ENCODE results near the gene ZNF608.

The ZNF608 gene

DNA sequence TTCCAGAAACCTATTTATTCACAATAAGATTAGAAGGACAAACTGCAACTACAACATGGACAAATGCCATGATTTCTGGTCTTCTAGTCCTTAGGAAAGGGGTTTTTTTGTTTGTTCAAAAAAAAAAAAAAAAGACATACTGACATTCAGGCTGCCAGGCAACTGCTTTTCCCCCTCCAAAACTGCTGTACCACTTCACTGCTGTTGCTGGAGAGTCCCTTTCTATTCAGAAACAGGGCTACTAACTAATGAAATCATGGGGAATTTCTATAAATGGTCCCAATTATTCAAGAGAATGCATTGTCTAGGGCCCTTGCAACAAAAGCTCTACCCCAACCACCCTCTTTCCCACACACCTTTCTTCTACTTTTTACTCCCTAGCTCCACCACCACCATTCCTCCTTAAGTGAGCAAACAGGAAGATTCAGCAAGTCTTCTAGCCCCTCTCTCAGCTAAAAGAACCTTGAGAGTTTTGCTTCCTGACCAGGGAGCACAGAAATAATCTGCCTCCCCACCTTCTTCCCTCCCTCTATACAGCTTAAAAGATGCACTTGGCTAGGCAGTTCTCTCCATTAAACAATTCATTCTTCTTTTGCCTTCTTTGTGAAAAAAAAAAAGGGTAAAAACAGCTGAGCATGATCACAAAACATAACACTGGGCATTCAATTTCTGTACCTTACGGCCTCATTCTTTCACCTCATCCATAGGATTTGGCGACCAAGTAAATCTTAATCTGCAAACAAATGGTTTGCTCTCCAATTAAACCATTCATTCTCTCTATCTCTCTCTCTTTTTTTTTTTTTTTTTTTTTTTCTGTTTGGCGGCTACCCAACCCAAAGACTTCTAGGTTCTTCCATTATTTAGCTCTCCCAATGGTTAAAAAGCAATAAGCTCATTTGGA lies 13.8 kb downstream of the ZNF608 start:
- Mint-ChIP-seq H3K4me3 (no peak overlapping the region), H3K27ac (no peak overlapping the region), H3K36me3 (peaks cover 3% of the 10 kb centered on the region), H3K27me3 (peaks cover 18% of the 10 kb centered on the region), H3K4me1 (no peaks in the 10 kb centered on the region), H3K9me3 (peaks cover 16% of the 10 kb centered on the region)

- peaks cover 11% of the 10 kb centered on the region for H3K27me3 Mint-ChIP-seq
- no peaks in the 10 kb centered on the region for H3K4me1 Mint-ChIP-seq
- no peak overlapping the region for H3K27ac Mint-ChIP-seq
Measured at GRCh38 chr5:124730381-124730780, 16.1 kb downstream of the ZNF608 start.

DNA sequence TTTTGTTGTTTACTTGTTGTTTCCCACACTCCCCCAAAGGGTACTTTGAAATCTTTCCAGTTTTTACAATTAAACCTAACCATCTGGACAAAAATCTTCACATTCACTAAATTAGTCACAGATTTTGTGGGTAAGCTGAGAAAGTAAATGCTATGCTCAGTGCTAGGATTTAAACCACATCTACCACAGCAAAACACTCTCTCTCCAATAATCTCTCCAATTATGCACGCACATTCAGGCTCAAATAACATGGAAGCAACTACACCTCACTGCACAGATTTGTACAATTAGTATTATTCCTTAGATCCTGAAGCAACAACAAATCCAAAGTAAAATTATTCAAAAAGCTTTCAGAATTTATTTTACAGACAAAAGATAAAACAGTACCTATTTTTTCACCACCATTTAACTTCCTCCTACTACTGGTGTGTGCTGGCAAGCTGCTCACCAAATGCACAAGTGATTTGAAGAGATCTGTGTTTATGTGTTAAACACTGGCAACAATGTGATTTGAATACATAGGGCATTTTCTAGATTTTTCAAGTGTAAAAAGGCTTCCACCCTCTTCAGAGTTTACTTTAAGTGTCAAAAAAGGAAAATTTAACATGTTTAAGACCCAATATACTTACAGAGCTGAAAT lies 16.6 kb downstream of the ZNF608 start:
- Mint-ChIP-seq H3K27me3 (peaks cover 10% of the 10 kb centered on the region), H3K4me1 (no peaks in the 10 kb centered on the region), H3K36me3 (peaks cover 3% of the 10 kb centered on the region), H3K27ac (no peak overlapping the region), H3K4me3 (no peak overlapping the region), H3K9me3 (peaks cover 14% of the 10 kb centered on the region)

More at GRCh38 chr5:124730381-124730780, 16.1 kb downstream of the ZNF608 start:
- Mint-ChIP-seq H3K36me3 (peaks cover 1% of the 10 kb centered on the region), H3K4me3 (no peak overlapping the region), H3K9me3 (peaks cover 19% of the 10 kb centered on the region)

GRCh38 chr5:124728968-124729332 lies 17.5 kb downstream of the ZNF608 start:
- H3K27me3 Mint-ChIP-seq = peaks cover 6% of the 10 kb centered on the region
- H3K36me3 Mint-ChIP-seq = peaks cover 3% of the 10 kb centered on the region
- H3K27ac Mint-ChIP-seq = no peak overlapping the region
- H3K4me3 Mint-ChIP-seq = no peak overlapping the region
- H3K4me1 Mint-ChIP-seq = no peaks in the 10 kb centered on the region
- H3K9me3 Mint-ChIP-seq = peaks cover 10% of the 10 kb centered on the region

DNA sequence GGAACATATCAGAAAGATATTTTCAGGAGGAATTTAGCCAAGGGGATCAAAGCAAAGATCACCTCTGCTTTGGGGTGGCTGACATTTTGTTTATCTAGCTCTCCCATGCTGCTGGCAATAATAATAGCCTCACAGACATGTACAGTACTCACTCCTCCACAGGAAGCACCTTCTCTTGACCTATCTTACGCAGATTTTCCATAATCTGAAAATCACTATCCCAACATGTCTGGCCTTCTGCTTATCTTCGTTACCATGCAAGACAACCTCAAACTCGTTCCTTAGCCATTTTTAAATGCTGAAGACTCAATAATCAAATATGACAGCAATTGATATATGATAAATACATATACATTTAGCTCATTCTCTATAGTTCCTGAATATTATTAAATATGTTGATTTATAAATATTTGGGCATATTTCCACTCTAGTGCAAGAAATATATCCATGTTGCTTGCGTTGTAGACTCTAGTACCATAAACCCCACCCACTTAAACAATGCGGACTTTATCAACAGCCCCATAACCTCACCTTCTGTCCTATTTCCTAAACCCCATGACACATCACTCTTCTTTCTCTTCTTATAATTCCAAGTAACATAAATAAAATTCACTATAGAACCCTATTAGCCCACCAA lies 18.0 kb downstream of the ZNF608 start:
- peaks cover 9% of the 10 kb centered on the region for H3K9me3 Mint-ChIP-seq
- peaks cover 3% of the 10 kb centered on the region for H3K36me3 Mint-ChIP-seq
- no peaks in the 10 kb centered on the region for H3K4me1 Mint-ChIP-seq
- no peak overlapping the region for H3K4me3 Mint-ChIP-seq
- no peak overlapping the region for H3K27ac Mint-ChIP-seq
- H3K27me3 Mint-ChIP-seq = peaks cover 5% of the 10 kb centered on the region

GRCh38 chr5:124726631-124727362 lies 19.6 kb downstream of the ZNF608 start:
- H3K36me3 Mint-ChIP-seq = peaks cover 3% of the 10 kb centered on the region
- H3K4me1 Mint-ChIP-seq = no peaks in the 10 kb centered on the region
- peaks cover 3% of the 10 kb centered on the region for H3K27me3 Mint-ChIP-seq
- peaks cover 6% of the 10 kb centered on the region for H3K9me3 Mint-ChIP-seq
- no peak overlapping the region for H3K27ac Mint-ChIP-seq
- no peak overlapping the region for H3K4me3 Mint-ChIP-seq

DNA sequence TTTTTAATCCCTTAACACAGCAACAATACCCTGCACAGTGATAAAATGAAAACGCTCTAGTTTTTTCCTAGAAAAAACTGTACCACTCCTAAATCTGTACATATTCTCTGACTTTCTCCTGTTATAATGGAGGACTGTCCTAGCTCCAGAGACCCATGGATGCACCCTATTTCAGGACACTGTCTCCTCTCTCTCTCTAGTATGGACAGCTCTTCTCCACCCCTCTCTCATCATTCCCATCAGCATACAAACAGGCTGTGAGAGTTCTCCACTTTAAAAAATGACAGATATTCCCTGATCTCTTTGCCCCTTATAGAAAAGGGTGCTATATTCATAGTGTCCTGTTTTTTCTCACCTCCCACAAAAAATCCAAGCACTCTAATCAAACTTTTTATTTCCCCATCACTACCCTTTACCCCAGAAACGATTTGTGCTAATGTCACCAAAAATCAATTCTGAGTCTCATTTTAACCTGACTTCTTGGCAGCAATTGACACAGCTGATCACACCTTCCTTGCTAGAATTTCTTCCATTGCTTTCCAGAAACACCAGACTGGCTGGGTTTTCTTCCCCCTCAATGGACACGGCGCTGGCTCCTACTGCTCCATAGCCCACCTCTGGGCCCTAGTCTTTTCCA lies 20.7 kb downstream of the ZNF608 start:
- no peak overlapping the region for H3K4me3 Mint-ChIP-seq
- no peak overlapping the region for H3K27ac Mint-ChIP-seq
- peaks cover 3% of the 10 kb centered on the region for H3K27me3 Mint-ChIP-seq
- H3K36me3 Mint-ChIP-seq = peaks cover 3% of the 10 kb centered on the region
- peaks cover 6% of the 10 kb centered on the region for H3K9me3 Mint-ChIP-seq
- no peaks in the 10 kb centered on the region for H3K4me1 Mint-ChIP-seq

DNA sequence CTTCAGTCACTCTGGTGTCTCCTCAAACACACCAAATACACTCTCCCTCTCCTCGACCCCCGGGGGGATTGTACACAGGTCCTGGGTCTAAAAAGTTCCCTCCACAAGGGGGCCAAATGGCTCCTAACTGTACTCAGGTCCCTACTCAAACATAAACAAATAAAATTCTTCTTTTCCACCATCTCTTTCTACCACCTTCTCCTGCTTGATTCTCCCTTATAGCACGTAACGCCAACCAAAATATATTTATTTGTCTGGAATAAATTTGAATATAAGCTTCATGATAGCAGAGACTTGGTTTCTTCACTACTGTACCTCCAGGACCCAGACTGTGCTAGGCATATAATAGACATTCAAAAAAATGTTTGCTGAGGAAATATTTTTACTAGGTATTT lies 21.4 kb downstream of the ZNF608 start:
- no peak overlapping the region for H3K27ac Mint-ChIP-seq
- H3K4me3 Mint-ChIP-seq = no peak overlapping the region
- H3K4me1 Mint-ChIP-seq = no peaks in the 10 kb centered on the region
- peaks cover 3% of the 10 kb centered on the region for H3K36me3 Mint-ChIP-seq
- H3K9me3 Mint-ChIP-seq = peaks cover 6% of the 10 kb centered on the region
- H3K27me3 Mint-ChIP-seq = no peaks in the 10 kb centered on the region

DNA sequence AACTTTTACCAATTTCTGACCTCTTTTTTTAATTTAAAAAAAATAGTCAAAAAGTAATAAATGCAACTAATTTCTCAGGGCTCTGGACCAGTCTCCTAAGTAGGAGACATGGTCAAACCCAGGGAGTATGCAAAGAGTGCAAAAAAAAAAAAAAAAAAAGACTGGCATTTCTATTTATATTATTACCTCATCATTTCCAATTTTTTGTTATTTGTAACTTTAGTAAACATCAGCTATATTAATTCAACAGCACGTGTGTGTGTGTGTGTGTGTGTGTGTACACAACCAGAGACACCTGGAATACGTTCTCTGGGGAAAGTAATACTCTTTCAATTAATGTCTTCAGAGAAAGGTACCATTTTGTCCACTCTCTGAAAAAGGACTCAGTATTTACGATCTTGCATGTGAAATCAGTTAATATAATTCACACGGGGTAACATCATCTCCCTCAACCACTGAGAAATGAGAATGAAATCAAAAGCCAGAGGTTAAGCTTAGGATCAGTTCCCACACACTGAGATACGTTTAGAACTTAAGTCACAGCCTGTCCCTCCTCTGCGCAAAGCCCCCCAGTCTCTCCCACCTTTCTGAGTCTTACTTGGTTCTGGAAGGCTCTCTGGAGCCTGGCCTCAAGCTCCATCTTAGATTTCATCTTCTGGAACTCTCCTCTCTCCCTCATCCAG lies 21.9 kb downstream of the ZNF608 start:
- no peak overlapping the region for H3K4me3 Mint-ChIP-seq

GRCh38 chr5:124721229-124721735 lies 25.2 kb downstream of the ZNF608 start:
- H3K27ac Mint-ChIP-seq = no peak overlapping the region
- no peak overlapping the region for H3K4me3 Mint-ChIP-seq
- no peaks in the 10 kb centered on the region for H3K4me1 Mint-ChIP-seq
- peaks cover 3% of the 10 kb centered on the region for H3K36me3 Mint-ChIP-seq
- H3K27me3 Mint-ChIP-seq = no peaks in the 10 kb centered on the region
- peaks cover 3% of the 10 kb centered on the region for H3K9me3 Mint-ChIP-seq

More for the DNA sequence above, 21.9 kb downstream of the ZNF608 start:
- H3K9me3 Mint-ChIP-seq = peaks cover 6% of the 10 kb centered on the region
- no peak overlapping the region for H3K27ac Mint-ChIP-seq
- no peaks in the 10 kb centered on the region for H3K27me3 Mint-ChIP-seq
- H3K4me1 Mint-ChIP-seq = no peaks in the 10 kb centered on the region
- H3K36me3 Mint-ChIP-seq = peaks cover 3% of the 10 kb centered on the region

GRCh38 chr5:124720593-124720992 lies 25.8 kb downstream of the ZNF608 start:
- Mint-ChIP-seq H3K9me3 (no peaks in the 10 kb centered on the region), H3K27ac (no peak overlapping the region), H3K36me3 (peaks cover 3% of the 10 kb centered on the region), H3K4me1 (no peaks in the 10 kb centered on the region), H3K27me3 (no peaks in the 10 kb centered on the region), H3K4me3 (no peak overlapping the region)

- H3K27me3 Mint-ChIP-seq = no peaks in the 10 kb centered on the region
- H3K27ac Mint-ChIP-seq = no peak overlapping the region
- H3K4me3 Mint-ChIP-seq = no peak overlapping the region
- no peaks in the 10 kb centered on the region for H3K9me3 Mint-ChIP-seq
- no peaks in the 10 kb centered on the region for H3K36me3 Mint-ChIP-seq
- no peaks in the 10 kb centered on the region for H3K4me1 Mint-ChIP-seq
Measured at GRCh38 chr5:124719113-124719967, 27.1 kb downstream of the ZNF608 start.

- H3K4me3 Mint-ChIP-seq = no peak overlapping the region
- no peaks in the 10 kb centered on the region for H3K4me1 Mint-ChIP-seq
- H3K27ac Mint-ChIP-seq = no peak overlapping the region
- no peaks in the 10 kb centered on the region for H3K27me3 Mint-ChIP-seq
- no peaks in the 10 kb centered on the region for H3K9me3 Mint-ChIP-seq
- no peaks in the 10 kb centered on the region for H3K36me3 Mint-ChIP-seq
Measured at GRCh38 chr5:124718380-124718789, 28.1 kb downstream of the ZNF608 start.

DNA sequence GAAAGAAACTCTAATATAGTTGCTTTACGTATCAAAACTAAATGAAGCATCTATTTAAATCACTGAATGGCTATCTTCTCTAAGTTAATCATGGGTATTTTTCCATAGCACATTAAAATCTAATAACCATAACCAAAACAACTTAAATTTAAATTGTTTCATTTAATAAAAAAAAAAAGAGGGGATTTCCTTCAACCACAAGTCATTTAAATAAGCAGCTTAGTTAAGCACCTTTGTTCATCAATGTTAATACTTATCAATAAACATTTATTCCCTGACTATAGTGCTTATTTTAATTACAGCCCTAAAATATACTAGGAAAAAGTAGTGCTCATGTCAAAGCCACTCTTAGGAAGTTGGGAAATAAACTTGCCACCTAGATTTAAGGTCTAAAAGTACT lies 30.3 kb downstream of the ZNF608 start:
- Mint-ChIP-seq H3K9me3 (no peaks in the 10 kb centered on the region), H3K27ac (no peak overlapping the region), H3K4me3 (no peak overlapping the region), H3K4me1 (no peaks in the 10 kb centered on the region), H3K27me3 (no peaks in the 10 kb centered on the region), H3K36me3 (no peaks in the 10 kb centered on the region)
